ENCODE data around the gene RAPGEF1. TPM values are rescaled to one million over a fixed set of nuclear protein-coding genes. Genes with fewer than 3 reads are reported as not detected.
A peak's percentile ranks its signal among the peaks of the same experiment; 100 is the strongest.

RAPGEF1 gene
- total RNA-seq, 1 donor from 2014 or later, result 76.8 TPM

- Histone ChIP-seq H3K4me1 (ENCODE audit: insufficient read depth, low read length) (peaks cover 26% of the 10 kb centered on the region), H3K27me3 (ENCODE audit: insufficient read depth, low read length) (peaks cover 8% of the 10 kb centered on the region), H3K4me3 (ENCODE audit: insufficient read depth, low read depth, low read length) (no peak overlapping the region), H3K27ac (ENCODE audit: low read depth, low read length) (no peak overlapping the region), H3K9me3 (ENCODE audit: insufficient read depth, low read depth, low read length) (no peaks in the 10 kb centered on the region), H3K79me2 (ENCODE audit: insufficient read depth, low read length) (peaks cover 54% of the 10 kb centered on the region), H3K4me2 (ENCODE audit: low read length) (peak overlapping the region; percentile 59), H3K9ac (ENCODE audit: low read length) (peak overlapping the region; percentile 44), H2AFZ (ENCODE audit: low read depth, low read length) (no peak overlapping the region), H3K36me3 (ENCODE audit: insufficient read depth, low read length) (no peaks in the 10 kb centered on the region), H4K20me1 (ENCODE audit: insufficient read depth, low read length) (peaks cover 78% of the 10 kb centered on the region)
- no peak overlapping the region for H3K4me3 Mint-ChIP-seq (ENCODE audit: unreplicated experiment)
- no peaks in the 10 kb centered on the region for H3K27me3 Mint-ChIP-seq (ENCODE audit: low read depth, unreplicated experiment)
- H3K9me3 Mint-ChIP-seq (ENCODE audit: unreplicated experiment), result no peaks in the 10 kb centered on the region
- H3K27ac Mint-ChIP-seq (ENCODE audit: unreplicated experiment), result peak overlapping the region; percentile 85
- TF ChIP-seq CTCF (IDR thresholded peaks at IDR 0.05; ENCODE audit: insufficient read depth, low read depth, low read length) (no peak), EZH2 (IDR thresholded peaks at IDR 0.05; ENCODE audit: insufficient read depth, low read length) (no peak)
- no peak for DNase-seq (ENCODE audit: low read depth)
- no peak for FAIRE-seq
- H3K36me3 Mint-ChIP-seq (ENCODE audit: low read depth, unreplicated experiment), result no peaks in the 10 kb centered on the region
- H3K4me1 Mint-ChIP-seq (ENCODE audit: low read depth, unreplicated experiment), result peaks cover 60% of the 10 kb centered on the region
Observed at GRCh38 chr9:131669269-131670157, 70.4 kb downstream of the RAPGEF1 start.

GRCh38 chr9:131668439-131669268 is 71.2 kb downstream of the RAPGEF1 start:
- DNase-seq (ENCODE audit: low read depth) (peak; percentile 86), FAIRE-seq (peak; percentile 13)
- Histone ChIP-seq H3K4me1 (ENCODE audit: insufficient read depth, low read length) (peaks cover 25% of the 10 kb centered on the region), H3K27me3 (ENCODE audit: insufficient read depth, low read length) (peaks cover 8% of the 10 kb centered on the region), H4K20me1 (ENCODE audit: insufficient read depth, low read length) (peaks cover 71% of the 10 kb centered on the region), H3K27ac (ENCODE audit: low read depth, low read length) (peak overlapping the region; percentile 79), H3K9me3 (ENCODE audit: insufficient read depth, low read depth, low read length) (no peaks in the 10 kb centered on the region), H3K4me2 (ENCODE audit: low read length) (peak overlapping the region; percentile 59), H2AFZ (ENCODE audit: low read depth, low read length) (no peak overlapping the region), H3K4me3 (ENCODE audit: insufficient read depth, low read depth, low read length) (no peak overlapping the region), H3K36me3 (ENCODE audit: insufficient read depth, low read length) (no peaks in the 10 kb centered on the region), H3K79me2 (ENCODE audit: insufficient read depth, low read length) (peaks cover 50% of the 10 kb centered on the region), H3K9ac (ENCODE audit: low read length) (peak overlapping the region; percentile 44)
- H3K9me3 Mint-ChIP-seq (ENCODE audit: unreplicated experiment), result no peaks in the 10 kb centered on the region
- no peaks in the 10 kb centered on the region for H3K36me3 Mint-ChIP-seq (ENCODE audit: low read depth, unreplicated experiment)
- peak overlapping the region; percentile 96 for H3K27ac Mint-ChIP-seq (ENCODE audit: unreplicated experiment)
- no peaks in the 10 kb centered on the region for H3K27me3 Mint-ChIP-seq (ENCODE audit: low read depth, unreplicated experiment)
- no peak overlapping the region for H3K4me3 Mint-ChIP-seq (ENCODE audit: unreplicated experiment)
- TF ChIP-seq CTCF (IDR thresholded peaks at IDR 0.05; ENCODE audit: insufficient read depth, low read depth, low read length), result no peak
- no peak for TF ChIP-seq EZH2 (IDR thresholded peaks at IDR 0.05; ENCODE audit: insufficient read depth, low read length)
- peaks cover 55% of the 10 kb centered on the region for H3K4me1 Mint-ChIP-seq (ENCODE audit: low read depth, unreplicated experiment)

Data from astrocyte (in vitro differentiated cells and primary cell).